HG02973 (cell line): ENCODE measurements around the gene SPATC1L.
"Not testable (repeated sequence)": the region's sequence is repeated elsewhere in the genome, so short reads cannot be mapped to it uniquely, and the experiment has no call there.

ENCODE experiments used
- ATAC-seq: cut with Tn5 transposase; IDR thresholded peaks from one replicate; pipeline ENCODE4 v1.9.1; 2021; ENCODE audit warnings: moderate library complexity; ENCODE audit not compliant: unreplicated experiment

Gene SPATC1L

GRCh38 chr21:46151989-46152926 is 32.0 kb downstream of the SPATC1L start:
- ATAC-seq, result no peak

GRCh38 chr21:46151261-46151988 is 32.8 kb downstream of the SPATC1L start:
- ATAC-seq, result no peak

GRCh38 chr21:46150491-46151121 is 33.7 kb downstream of the SPATC1L start:
- no peak for ATAC-seq

- ATAC-seq, result no peak
Observed at GRCh38 chr21:46150073-46150472, 34.2 kb downstream of the SPATC1L start.

- ATAC-seq, result no peak
Observed at GRCh38 chr21:46149205-46149901, 34.9 kb downstream of the SPATC1L start.

GRCh38 chr21:46148106-46148505 is 36.2 kb downstream of the SPATC1L start:
- no peak for ATAC-seq

- ATAC-seq, result not testable (repeated sequence)
Observed at GRCh38 chr21:46147429-46147828, 36.8 kb downstream of the SPATC1L start.

- ATAC-seq, result no peak
Observed at GRCh38 chr21:46146856-46147255, 37.4 kb downstream of the SPATC1L start.

- ATAC-seq, result no peak
Observed at GRCh38 chr21:46145840-46146691, 38.2 kb downstream of the SPATC1L start.

GRCh38 chr21:46145159-46145839 is 39.0 kb downstream of the SPATC1L start:
- ATAC-seq, result no peak

- no peak for ATAC-seq
Observed at GRCh38 chr21:46144464-46145070, 39.7 kb downstream of the SPATC1L start.

- no peak for ATAC-seq
Observed at GRCh38 chr21:46142582-46143473, 41.4 kb downstream of the SPATC1L start.

GRCh38 chr21:46141767-46142581 is 42.3 kb downstream of the SPATC1L start:
- no peak for ATAC-seq

GRCh38 chr21:46140352-46141003 is 43.8 kb downstream of the SPATC1L start:
- ATAC-seq, result not testable (repeated sequence)

- no peak for ATAC-seq
Observed at GRCh38 chr21:46139686-46140085, 44.6 kb downstream of the SPATC1L start.

GRCh38 chr21:46138383-46138970 is 45.8 kb downstream of the SPATC1L start:
- no peak for ATAC-seq
